GM12891 (cell line): ENCODE data around the gene FBXO21.

Experiments
- POLR2A ChIP-seq: IDR thresholded peaks from 2 replicates; pipeline ENCODE4 v1.6.1; 2011; ENCODE audit warnings: low read depth, low read length, control low read depth
- POLR2AphosphoS5 ChIP-seq: IDR thresholded peaks from 2 replicates; pipeline ENCODE4 v1.6.1; 2011; ENCODE audit warnings: low read depth, low read length, control low read depth

DNA sequence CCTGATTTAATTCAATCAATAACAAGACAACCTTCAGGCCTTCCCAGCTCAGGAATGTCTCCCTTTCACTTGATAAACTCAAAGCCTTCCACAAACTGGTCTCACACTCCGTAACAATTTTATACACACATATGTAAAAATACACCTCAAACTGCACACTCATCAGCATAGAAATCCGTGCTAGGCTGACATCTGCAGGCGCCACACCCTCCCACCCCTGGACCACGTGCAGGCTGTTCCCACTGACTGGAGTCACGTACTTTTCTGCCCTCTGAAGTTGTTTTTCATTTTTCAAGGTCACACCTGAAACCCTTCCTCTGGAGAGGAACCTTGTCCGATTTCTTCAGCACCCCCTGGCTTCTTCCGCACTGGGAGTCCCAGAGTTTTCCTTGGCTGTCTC lies 27.6 kb downstream of the FBXO21 start:
- no peak for TF ChIP-seq POLR2A
- no peak for TF ChIP-seq POLR2AphosphoS5
